Mesendoderm (in vitro differentiated cells): ENCODE measurements around the gene IGFBP5.

Experiments used
- DNase-seq: peaks from one replicate; pipeline ENCODE4 v3.0.0; 2013
- H2AK5ac ChIP-seq: 2 replicates; pipeline ENCODE4 v1.6.1; 2013; ENCODE audit warnings: low read length, inconsistent platforms
- H2BK120ac ChIP-seq: 2 replicates; pipeline ENCODE4 v1.6.1; 2013; ENCODE audit warnings: low read depth, mild to moderate bottlenecking, low read length, moderate library complexity, mixed read lengths
- H2BK15ac ChIP-seq: replicated peaks from 2 replicates; pipeline ENCODE4 v1.6.1; 2013; ENCODE audit warnings: low read depth, mild to moderate bottlenecking, moderate library complexity
- H2BK5ac ChIP-seq: 2 replicates; pipeline ENCODE4 v1.6.1; 2013; ENCODE audit warnings: low read length, inconsistent platforms
- H3K18ac ChIP-seq: 2 replicates; pipeline ENCODE4 v1.6.1; 2013; ENCODE audit warnings: mild to moderate bottlenecking, low read length, mixed read lengths
- H3K23ac ChIP-seq: one replicate; pipeline ENCODE4 v1.6.1; 2013; ENCODE audit warnings: low read length
- H3K27ac ChIP-seq: 2 replicates; pipeline ENCODE4 v1.5.1; 2013; ENCODE audit warnings: low read depth, mild to moderate bottlenecking, inconsistent platforms, low read length, moderate library complexity
- H3K27me3 ChIP-seq: 2 replicates; pipeline ENCODE4 v1.6.1; 2013; ENCODE audit warnings: low read length, control low read depth, mild to moderate bottlenecking, inconsistent platforms; ENCODE audit not compliant: insufficient read depth, poor library complexity
- H3K36me3 ChIP-seq: 2 replicates; pipeline ENCODE4 v1.6.1; 2013; ENCODE audit warnings: low read length, inconsistent platforms; ENCODE audit not compliant: control insufficient read depth, insufficient read depth
- H3K4ac ChIP-seq: one replicate; pipeline ENCODE4 v1.6.1; 2013; ENCODE audit warnings: low read depth, mild to moderate bottlenecking, low read length, moderate library complexity
- H3K4me1 ChIP-seq: 2 replicates; pipeline ENCODE4 v1.6.1; 2013; ENCODE audit warnings: low read depth, low read length, inconsistent platforms; ENCODE audit not compliant: control insufficient read depth
- H3K4me2 ChIP-seq: 2 replicates; pipeline ENCODE4 v1.6.1; 2013; ENCODE audit warnings: low read length
- H3K4me3 ChIP-seq: 2 replicates; pipeline ENCODE4 v1.5.1; 2013; ENCODE audit warnings: mild to moderate bottlenecking, low read length
- H3K56ac ChIP-seq: one replicate; pipeline ENCODE4 v1.6.1; 2013; ENCODE audit warnings: low read length
- H3K79me1 ChIP-seq: 2 replicates; pipeline ENCODE4 v1.6.1; 2013; ENCODE audit warnings: low read length, inconsistent platforms
- H3K79me2 ChIP-seq: 2 replicates; pipeline ENCODE4 v1.6.1; 2013; ENCODE audit warnings: mild to moderate bottlenecking, low read length; ENCODE audit not compliant: control insufficient read depth, insufficient read depth
- H3K9ac ChIP-seq: 2 replicates; pipeline ENCODE4 v1.6.1; 2013; ENCODE audit warnings: low read length, inconsistent platforms
- H4K5ac ChIP-seq: one replicate; pipeline ENCODE4 v1.6.1; 2013; ENCODE audit warnings: low read length
- H4K8ac ChIP-seq: one replicate; pipeline ENCODE4 v1.6.1; 2013; ENCODE audit warnings: low read depth, mild to moderate bottlenecking, control low read depth, low read length, moderate library complexity
- WGBS: extraction: QIAGEN DNeasy Blood & Tissue Kit; methylation state at CpG from one replicate; pipeline ENCODE4 v1.1.7; 2013; ENCODE audit warnings: low lambda C conversion rate, missing lambda C conversion rate; ENCODE audit not compliant: insufficient coverage; ENCODE audit errors: extremely low coverage; 5-methylcytosine and 5-hydroxymethylcytosine counted together

Gene IGFBP5

GRCh38 chr2:216694826-216695217 lies 527 bp downstream of the IGFBP5 start:
- H3K4ac ChIP-seq, result no peak overlapping the region
- peak overlapping the region; percentile 89 for H3K23ac ChIP-seq
- DNase-seq, result no peak
- H4K5ac ChIP-seq, result no peak overlapping the region
- H2BK120ac ChIP-seq, result no peak overlapping the region
- H3K4me2 ChIP-seq, result peak overlapping the region; percentile 79
- no peak overlapping the region for H4K8ac ChIP-seq
- no peak overlapping the region for H3K18ac ChIP-seq
- H3K79me1 ChIP-seq, result no peaks in the 10 kb centered on the region
- no peak overlapping the region for H3K27ac ChIP-seq
- H3K4me3 ChIP-seq, result no peak overlapping the region
- no peak overlapping the region for H3K56ac ChIP-seq
- WGBS, result no CpG with 5 or more reads among the region's 10 CpGs
- H2AK5ac ChIP-seq, result no peak overlapping the region
- H3K27me3 ChIP-seq, result peaks cover 14% of the 10 kb centered on the region
- no peak overlapping the region for H2BK5ac ChIP-seq
- no peak overlapping the region for H3K9ac ChIP-seq
- H2BK15ac ChIP-seq, result no peak overlapping the region
- peaks cover 10% of the 10 kb centered on the region for H3K4me1 ChIP-seq
- H3K79me2 ChIP-seq, result no peaks in the 10 kb centered on the region
- H3K36me3 ChIP-seq, result no peaks in the 10 kb centered on the region

- Histone ChIP-seq H3K4me2 (peak overlapping the region; percentile 79), H3K4ac (no peak overlapping the region), H3K79me1 (no peaks in the 10 kb centered on the region), H2BK120ac (no peak overlapping the region), H3K23ac (peak overlapping the region; percentile 89), H4K8ac (no peak overlapping the region), H3K4me1 (peaks cover 10% of the 10 kb centered on the region), H3K36me3 (no peaks in the 10 kb centered on the region), H3K18ac (no peak overlapping the region), H2BK15ac (no peak overlapping the region), H2BK5ac (no peak overlapping the region), H3K4me3 (peak overlapping the region; percentile 6), H3K79me2 (no peaks in the 10 kb centered on the region), H3K9ac (peak overlapping the region; percentile 37), H2AK5ac (no peak overlapping the region), H3K27ac (no peak overlapping the region), H3K27me3 (peaks cover 14% of the 10 kb centered on the region), H3K56ac (peak overlapping the region; percentile 54), H4K5ac (no peak overlapping the region)
- DNase-seq, result peak; percentile 67
- no CpG with 5 or more reads among the region's 59 CpGs for WGBS
Observed at GRCh38 chr2:216694082-216694825, 1.1 kb downstream of the IGFBP5 start.

- Histone ChIP-seq H3K36me3 (no peaks in the 10 kb centered on the region), H3K23ac (no peak overlapping the region), H2BK5ac (no peak overlapping the region), H3K56ac (peak overlapping the region; percentile 54), H4K5ac (no peak overlapping the region), H3K4me3 (no peak overlapping the region), H4K8ac (no peak overlapping the region), H2AK5ac (no peak overlapping the region), H3K27me3 (peaks cover 14% of the 10 kb centered on the region), H3K79me1 (no peaks in the 10 kb centered on the region), H2BK120ac (no peak overlapping the region), H3K27ac (no peak overlapping the region), H3K9ac (no peak overlapping the region), H3K4me1 (peaks cover 10% of the 10 kb centered on the region), H3K18ac (no peak overlapping the region), H3K4ac (no peak overlapping the region), H3K4me2 (peak overlapping the region; percentile 79), H2BK15ac (no peak overlapping the region), H3K79me2 (no peaks in the 10 kb centered on the region)
- DNase-seq, result no peak
- WGBS, result no CpG with 5 or more reads among the region's 15 CpGs
Observed at GRCh38 chr2:216693414-216694080, 1.8 kb downstream of the IGFBP5 start.

- WGBS, result no CpG with 5 or more reads among the region's 28 CpGs
- H3K9ac ChIP-seq, result peak overlapping the region; percentile 53
- H3K4me3 ChIP-seq, result peak overlapping the region; percentile 52
- H3K4ac ChIP-seq, result no peak overlapping the region
- H4K5ac ChIP-seq, result no peak overlapping the region
- H3K56ac ChIP-seq, result peak overlapping the region; percentile 75
- H3K36me3 ChIP-seq, result no peaks in the 10 kb centered on the region
- no peaks in the 10 kb centered on the region for H3K79me1 ChIP-seq
- no peak overlapping the region for H3K18ac ChIP-seq
- H4K8ac ChIP-seq, result no peak overlapping the region
- H2AK5ac ChIP-seq, result no peak overlapping the region
- H2BK5ac ChIP-seq, result no peak overlapping the region
- no peak overlapping the region for H2BK120ac ChIP-seq
- DNase-seq, result peak; percentile 69
- H3K27ac ChIP-seq, result peak overlapping the region; percentile 28
- H3K4me2 ChIP-seq, result peak overlapping the region; percentile 98
- H3K27me3 ChIP-seq, result peaks cover 14% of the 10 kb centered on the region
- H3K79me2 ChIP-seq, result no peaks in the 10 kb centered on the region
- no peak overlapping the region for H3K23ac ChIP-seq
- H2BK15ac ChIP-seq, result no peak overlapping the region
- peaks cover 10% of the 10 kb centered on the region for H3K4me1 ChIP-seq
Observed at GRCh38 chr2:216692636-216693413, 2.5 kb downstream of the IGFBP5 start.

DNA sequence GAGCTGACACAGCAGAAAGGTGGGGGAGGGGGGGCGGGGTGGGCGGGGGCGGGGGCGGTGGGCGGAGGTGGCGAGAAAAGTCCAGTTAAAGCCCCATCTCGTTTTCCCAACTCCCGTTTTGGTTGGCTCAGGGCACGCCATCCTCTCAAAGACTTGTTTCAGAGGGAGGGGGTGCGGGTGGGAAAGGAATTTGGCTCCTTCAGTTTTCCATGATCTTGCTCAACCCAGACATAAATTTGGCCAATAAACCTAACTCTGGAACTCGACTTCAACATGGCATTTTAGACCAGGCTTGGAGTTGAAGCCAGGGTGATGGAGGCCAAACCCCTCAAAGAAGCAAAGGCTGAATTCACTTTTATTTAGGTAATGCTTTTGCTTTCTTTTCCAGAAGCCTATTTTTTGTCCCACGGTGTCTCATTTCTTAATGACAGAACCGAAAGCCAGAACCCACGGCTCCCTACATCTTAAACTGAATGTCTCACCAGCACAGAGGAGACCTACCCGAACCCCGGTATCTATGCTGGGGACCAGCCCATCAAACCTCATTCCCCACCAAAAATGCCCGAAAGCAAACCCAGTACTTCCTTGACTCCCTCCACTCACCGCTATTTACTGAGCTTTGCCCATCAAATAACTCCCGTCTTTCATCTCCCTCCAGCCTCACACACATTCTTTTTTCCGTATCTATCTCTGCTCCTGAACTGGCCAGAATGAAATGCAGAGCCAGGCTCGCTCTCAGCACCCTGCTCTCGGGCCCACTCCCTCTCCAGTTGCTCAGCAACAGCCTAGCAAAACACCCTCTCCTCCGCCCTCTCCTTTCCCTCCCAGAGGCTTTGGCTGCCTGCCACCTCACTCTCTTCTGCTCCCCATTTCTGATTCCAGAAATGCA lies 4.3 kb downstream of the IGFBP5 start:
- H3K27me3 ChIP-seq, result peaks cover 14% of the 10 kb centered on the region
- no peak overlapping the region for H3K27ac ChIP-seq
- no peaks in the 10 kb centered on the region for H3K36me3 ChIP-seq
- peaks cover 10% of the 10 kb centered on the region for H3K4me1 ChIP-seq
- no peak overlapping the region for H3K4me3 ChIP-seq
- H3K23ac ChIP-seq, result no peak overlapping the region
- no peak overlapping the region for H2BK15ac ChIP-seq
- H2AK5ac ChIP-seq, result no peak overlapping the region
- no peak overlapping the region for H3K56ac ChIP-seq
- H2BK5ac ChIP-seq, result no peak overlapping the region
- no peak overlapping the region for H3K4ac ChIP-seq
- no peak overlapping the region for H4K5ac ChIP-seq
- no peaks in the 10 kb centered on the region for H3K79me1 ChIP-seq
- no peak overlapping the region for H2BK120ac ChIP-seq
- H4K8ac ChIP-seq, result no peak overlapping the region
- H3K9ac ChIP-seq, result no peak overlapping the region
- no peaks in the 10 kb centered on the region for H3K79me2 ChIP-seq
- no peak overlapping the region for H3K18ac ChIP-seq
- peak overlapping the region; percentile 16 for H3K4me2 ChIP-seq
- WGBS, result no CpG with 5 or more reads among the region's 23 CpGs
- peak; percentile 89 for DNase-seq
